Keratinocyte (primary cell): ENCODE data around the gene ADAM22.

Experiments
- CTCF ChIP-seq, 3 experiments: IDR thresholded peaks in 1 of 3; conservative IDR thresholded peaks in 1 of 3; optimal IDR thresholded peaks in 1 of 3; 2 replicates in 2 of 3; 3 replicates in 1 of 3; pipeline versions ENCODE3 to v1.5.1; 2011; ENCODE audit warnings: low read length in 3 of 3, mild to moderate bottlenecking in 3 of 3, moderate library complexity in 2 of 3, control low read depth in 1 of 3, inconsistent platforms in 1 of 3; ENCODE audit not compliant: insufficient read depth in 2 of 3; ENCODE audit errors: extremely low read depth in 1 of 3
- EZH2 ChIP-seq: IDR thresholded peaks from one replicate; pipeline ENCODE4 v1.6.1; 2012; ENCODE audit warnings: inconsistent platforms, mild to moderate bottlenecking, low read length, moderate library complexity

DNA sequence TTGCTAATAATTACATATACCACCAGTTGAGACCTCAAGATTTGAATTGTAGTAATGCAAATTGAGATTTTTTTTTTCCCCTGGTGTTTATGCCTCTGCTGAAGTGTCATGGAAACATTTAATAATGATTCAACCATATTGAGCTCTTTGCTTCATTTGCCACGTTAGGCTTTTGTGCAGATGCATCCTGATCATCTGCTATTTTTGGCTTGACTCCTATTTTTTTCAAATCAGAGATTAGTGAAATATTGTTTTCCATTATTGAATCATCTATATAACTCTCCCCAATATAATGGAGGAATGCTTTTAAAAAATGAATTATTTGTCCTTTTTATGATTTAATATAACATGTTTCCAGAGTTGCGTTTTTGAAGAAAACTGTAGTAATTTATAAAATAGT, 170.7 kb downstream of the ADAM22 start:
- TF ChIP-seq CTCF (optimal IDR thresholded peaks at IDR 0.05 in 1 of 3, IDR thresholded peaks at IDR 0.05 in 1 of 3, conservative IDR thresholded peaks at IDR 0.05 in 1 of 3; ENCODE audit: extremely low read depth in 1 of 3, insufficient read depth in 2 of 3, low read length in 3 of 3) (no peak), EZH2 (no peak)
